NCI-H1436 (cell line): ENCODE results near the gene FAM53B.

ENCODE experiments used
- DNase-seq: peaks from one replicate; lab custom pipeline; 2025; lab: John Stamatoyannopoulos, UW

The FAM53B gene

GRCh38 chr10:124677749-124678556, 66.2 kb downstream of the FAM53B start:
- no peak for DNase-seq

- DNase-seq: no peak
Observed at GRCh38 chr10:124677293-124677699, 66.9 kb downstream of the FAM53B start.

GRCh38 chr10:124676416-124677062, 67.6 kb downstream of the FAM53B start:
- no peak for DNase-seq

- no peak for DNase-seq
Observed at GRCh38 chr10:124675824-124676223, 68.4 kb downstream of the FAM53B start.

- no peak for DNase-seq
Observed at GRCh38 chr10:124675261-124675660, 68.9 kb downstream of the FAM53B start.

- no peak for DNase-seq
Observed at GRCh38 chr10:124674768-124675222, 69.4 kb downstream of the FAM53B start.

GRCh38 chr10:124672181-124672638, 72.0 kb downstream of the FAM53B start:
- DNase-seq: no peak

- peak; percentile 23 for DNase-seq
Observed at GRCh38 chr10:124671486-124672075, 72.6 kb downstream of the FAM53B start.

GRCh38 chr10:124670849-124671248, 73.3 kb downstream of the FAM53B start:
- DNase-seq: peak; percentile 43

- no peak for DNase-seq
Observed at GRCh38 chr10:124669824-124670654, 74.1 kb downstream of the FAM53B start.

- no peak for DNase-seq
Observed at GRCh38 chr10:124669141-124669823, 74.9 kb downstream of the FAM53B start.

GRCh38 chr10:124668517-124669051, 75.6 kb downstream of the FAM53B start:
- no peak for DNase-seq

GRCh38 chr10:124667425-124668345, 76.5 kb downstream of the FAM53B start:
- DNase-seq: no peak

GRCh38 chr10:124666494-124666893, 77.7 kb downstream of the FAM53B start:
- DNase-seq: no peak

- DNase-seq: no peak
Observed at GRCh38 chr10:124665980-124666379, 78.2 kb downstream of the FAM53B start.

- no peak for DNase-seq
Observed at GRCh38 chr10:124665558-124665957, 78.6 kb downstream of the FAM53B start.

GRCh38 chr10:124665091-124665490, 79.1 kb downstream of the FAM53B start:
- no peak for DNase-seq

- DNase-seq: no peak
Observed at GRCh38 chr10:124663766-124664360, 80.3 kb downstream of the FAM53B start.

GRCh38 chr10:124663228-124663627, 81.0 kb downstream of the FAM53B start:
- no peak for DNase-seq
